ENCODE results near the gene DLGAP4. TPM values are rescaled to one million over a fixed set of nuclear protein-coding genes. Genes with fewer than 3 reads are reported as not detected.

Gene DLGAP4
- total and polyA plus RNA-seq, 2 of the 8 experiments (the other 6 are each of a cell fraction or from before 2014, with no cell fraction given), result 41.2 to 57.2 TPM

DNA sequence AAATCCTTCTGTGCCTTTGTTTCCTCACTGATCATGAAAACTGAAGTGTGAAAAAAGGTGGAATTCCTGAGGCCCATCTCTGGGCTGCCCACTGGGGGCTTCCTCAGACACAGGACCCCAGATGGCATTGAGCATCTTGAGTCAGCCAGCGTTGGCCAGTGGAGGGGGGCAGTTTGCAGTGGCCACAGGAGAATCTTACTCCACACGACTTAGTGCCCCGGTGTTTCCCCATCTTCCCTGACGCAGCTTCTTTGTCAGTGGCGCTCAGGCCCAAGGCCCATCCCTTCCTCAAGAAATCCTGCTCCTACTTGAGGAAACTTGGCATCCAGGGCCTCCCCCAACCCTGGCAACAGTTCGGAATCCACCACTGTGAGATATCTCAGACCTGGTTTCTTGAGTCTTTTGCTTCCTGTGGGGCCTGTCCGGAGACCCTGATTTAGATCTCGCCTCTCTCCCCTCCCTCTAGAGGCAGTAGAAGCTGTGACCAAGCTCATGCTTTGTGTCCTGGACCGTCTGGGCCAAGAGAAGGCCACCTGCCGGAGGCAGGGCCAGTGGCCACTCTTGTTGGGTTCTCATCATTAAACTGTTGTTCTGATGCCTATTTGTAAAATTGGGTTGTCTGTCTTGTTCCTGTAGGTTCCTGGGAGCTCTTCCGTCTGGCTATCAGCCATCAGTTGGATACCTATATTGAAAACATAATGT is 20.2 kb upstream of the DLGAP4 start:
- CTCF ChIA-PET (ENCODE audit: partially characterized antibody), result interaction anchor here (1.1 to 3.7 kb wide), 9 partner anchors 10 to 153 kb away, joined by 3 to 13 read pairs (median 4); no protein-coding TSS in a partner anchor
- Histone ChIP-seq H3K79me2 (ENCODE audit: control insufficient read depth in 1 of 2, insufficient read depth in 2 of 2, low read length in 2 of 2) (no peaks in the 10 kb centered on the region), H3K9ac (replicated peaks in 1 of 4; ENCODE audit: extremely low read depth in 1 of 4, low read depth in 3 of 4, low read length in 3 of 4) (no peak overlapping the region), H3K4me3 (ENCODE audit: extremely low read depth in 1 of 4, insufficient read depth in 2 of 4, low read depth in 3 of 4, low read length in 4 of 4) (no peak overlapping the region), H2BK120ac (replicated peaks; ENCODE audit: low read depth, low read length) (no peak overlapping the region), H3K18ac (ENCODE audit: extremely low read depth, low read length) (no peak overlapping the region), H3K4ac (replicated peaks; ENCODE audit: insufficient read length, low read depth, low read length) (no peak overlapping the region), H3K14ac (ENCODE audit: insufficient read length) (no peak overlapping the region), H3K36me3 (ENCODE audit: control insufficient read depth in 2 of 4, insufficient read depth in 4 of 4, low read length in 3 of 4) (no peaks in the 10 kb centered on the region), H2BK5ac (ENCODE audit: low read depth, low read length) (no peak overlapping the region), H3K4me2 (ENCODE audit: insufficient read depth in 1 of 2, low read depth in 2 of 2, low read length in 2 of 2) (no peak overlapping the region), H2AFZ (ENCODE audit: low read length) (no peak overlapping the region), H3K9me3 (ENCODE audit: insufficient read depth in 2 of 2, low read depth in 1 of 2, low read length in 1 of 2) (no peaks in the 10 kb centered on the region), H4K91ac (replicated peaks; ENCODE audit: insufficient read length, low read length) (no peak overlapping the region), H3K79me1 (ENCODE audit: low read depth, low read length) (no peaks in the 10 kb centered on the region), H3K27me3 (replicated peaks in 1 of 4; ENCODE audit: control insufficient read depth in 3 of 4, extremely low read depth in 1 of 4, insufficient read depth in 3 of 4, low read length in 3 of 4) (no peaks in the 10 kb centered on the region), H3K23ac (ENCODE audit: insufficient read length) (no peak overlapping the region), H4K20me1 (replicated peaks in 1 of 2; ENCODE audit: control insufficient read depth in 1 of 2, insufficient read depth in 2 of 2, low read length in 2 of 2) (no peaks in the 10 kb centered on the region), H3K23me2 (ENCODE audit: low read depth, low read length) (no peaks in the 10 kb centered on the region; the same call in 1 of the 2 replicates), H2AK5ac (ENCODE audit: low read depth, low read length) (no peak overlapping the region), H3K56ac (replicated peaks; ENCODE audit: insufficient read length, low read depth, low read length) (no peak overlapping the region), H3K4me1 (replicated peaks in 1 of 4; ENCODE audit: control insufficient read depth in 3 of 4, insufficient read depth in 4 of 4, low read length in 3 of 4) (no peaks in the 10 kb centered on the region), H2BK15ac (ENCODE audit: low read length) (no peak overlapping the region), H4K5ac (ENCODE audit: insufficient read length, low read depth, low read length) (no peak overlapping the region), H2BK12ac (ENCODE audit: low read depth, low read length) (no peak overlapping the region), H3K27ac (ENCODE audit: low read depth, low read length) (no peak overlapping the region), H2BK20ac (ENCODE audit: low read length) (no peak overlapping the region), H4K8ac (ENCODE audit: extremely low read depth, insufficient read depth, low read length) (no peak overlapping the region)
- POLR2A ChIA-PET (ENCODE audit: partially characterized antibody), result no interaction called here
- TF ChIP-seq NANOG (IDR thresholded peaks at IDR 0.05; ENCODE audit: insufficient read depth, low read depth, low read length, poor library complexity, severe bottlenecking), result no peak
- TF ChIP-seq NRF1 (IDR thresholded peaks at IDR 0.05; ENCODE audit: low read depth, low read length), result no peak
- peak in 1 of 2 experiments; percentile 47; a peak in 2 of 4 replicates for TF ChIP-seq RAD21 (IDR thresholded peaks at IDR 0.05 in 1 of 2, conservative IDR thresholded peaks at IDR 0.05 in 1 of 2; ENCODE audit: low read depth in 2 of 2, low read length in 2 of 2)
- TF ChIP-seq, protein P1, sequence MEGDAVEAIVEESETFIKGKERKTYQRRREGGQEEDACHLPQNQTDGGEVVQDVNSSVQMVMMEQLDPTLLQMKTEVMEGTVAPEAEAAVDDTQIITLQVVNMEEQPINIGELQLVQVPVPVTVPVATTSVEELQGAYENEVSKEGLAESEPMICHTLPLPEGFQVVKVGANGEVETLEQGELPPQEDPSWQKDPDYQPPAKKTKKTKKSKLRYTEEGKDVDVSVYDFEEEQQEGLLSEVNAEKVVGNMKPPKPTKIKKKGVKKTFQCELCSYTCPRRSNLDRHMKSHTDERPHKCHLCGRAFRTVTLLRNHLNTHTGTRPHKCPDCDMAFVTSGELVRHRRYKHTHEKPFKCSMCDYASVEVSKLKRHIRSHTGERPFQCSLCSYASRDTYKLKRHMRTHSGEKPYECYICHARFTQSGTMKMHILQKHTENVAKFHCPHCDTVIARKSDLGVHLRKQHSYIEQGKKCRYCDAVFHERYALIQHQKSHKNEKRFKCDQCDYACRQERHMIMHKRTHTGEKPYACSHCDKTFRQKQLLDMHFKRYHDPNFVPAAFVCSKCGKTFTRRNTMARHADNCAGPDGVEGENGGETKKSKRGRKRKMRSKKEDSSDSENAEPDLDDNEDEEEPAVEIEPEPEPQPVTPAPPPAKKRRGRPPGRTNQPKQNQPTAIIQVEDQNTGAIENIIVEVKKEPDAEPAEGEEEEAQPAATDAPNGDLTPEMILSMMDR (IDR thresholded peaks at IDR 0.05; ENCODE audit: control extremely low read depth in 1 of 3, insufficient read depth in 1 of 3, low read depth in 1 of 3, low read length in 3 of 3), result peak in 1 of 3 experiments; percentile 42; a peak in 2 of 4 replicates
- TF ChIP-seq RBBP5 (IDR thresholded peaks at IDR 0.05; ENCODE audit: borderline replicate concordance, low read depth, low read length), result no peak
- no peak for TF ChIP-seq BACH1 (IDR thresholded peaks at IDR 0.05; ENCODE audit: low read length)
- DNase-seq (ENCODE audit: low read depth in 1 of 2, low spot score in 2 of 2) (no peak), FAIRE-seq (no peak)
- 86% methylated on average over 11 of the region's 11 CpGs; no CpG with 5 or more reads in 1 of the 2 experiments for WGBS, 2 experiments (ENCODE audit: extremely low coverage in 1 of 2, insufficient coverage in 1 of 2, insufficient read length in 1 of 2, insufficient replicate concordance in 2 of 2, low coverage in 1 of 2, low lambda C conversion rate in 2 of 2, missing lambda C conversion rate in 1 of 2)

Data from H1 (cell line).